ENCODE measurements around the gene SST.
"Not testable (repeated sequence)": the region's sequence is repeated elsewhere in the genome, so short reads cannot be mapped to it uniquely, and the experiment has no call there.

The SST gene

DNA sequence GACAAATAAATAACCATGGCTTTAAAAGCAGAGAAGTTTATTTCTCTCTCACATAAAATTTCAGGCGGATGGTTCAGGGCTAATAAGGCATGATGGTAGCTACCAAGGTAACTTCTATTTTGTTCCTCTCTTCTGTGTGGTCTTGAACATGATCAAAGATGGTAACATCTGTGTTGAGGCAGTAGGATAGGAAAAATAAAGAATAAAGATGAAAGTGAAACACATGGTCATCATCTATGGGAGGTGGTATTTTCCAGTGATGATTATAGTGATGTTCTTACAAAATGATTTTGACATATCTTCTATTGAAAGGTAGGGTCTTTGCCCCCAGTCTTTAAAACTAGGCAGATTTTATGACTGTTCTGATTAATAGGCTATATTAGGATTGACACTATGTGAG lies 14.2 kb upstream of the SST start:
- ATAC-seq: peak; percentile 55
- DNase-seq: no peak

DNA sequence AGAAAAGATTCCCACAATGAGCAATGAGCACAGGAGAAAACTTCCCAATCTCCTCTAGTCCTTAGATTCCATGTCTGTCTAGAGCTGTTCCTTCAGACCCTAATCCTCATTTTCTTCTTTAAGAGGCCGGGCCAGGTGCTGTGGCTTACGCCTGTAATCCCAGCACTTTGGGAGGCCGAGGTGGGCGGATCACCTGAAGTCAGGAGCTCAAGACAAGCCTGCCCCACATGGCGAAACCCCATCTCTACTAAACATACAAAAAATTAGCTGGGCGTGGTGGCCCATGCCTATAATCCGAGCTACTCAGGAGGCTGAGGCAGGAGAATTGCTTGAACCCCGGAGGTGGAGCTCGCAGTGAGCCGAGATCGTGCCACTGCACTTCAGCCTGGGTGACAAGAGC lies 11.6 kb upstream of the SST start:
- ATAC-seq, DNase-seq: not testable (repeated sequence)

GRCh38 chr3:187679638-187680396 lies 9.6 kb upstream of the SST start:
- DNase-seq: peak; percentile 74
- ATAC-seq: peak; percentile 55

DNA sequence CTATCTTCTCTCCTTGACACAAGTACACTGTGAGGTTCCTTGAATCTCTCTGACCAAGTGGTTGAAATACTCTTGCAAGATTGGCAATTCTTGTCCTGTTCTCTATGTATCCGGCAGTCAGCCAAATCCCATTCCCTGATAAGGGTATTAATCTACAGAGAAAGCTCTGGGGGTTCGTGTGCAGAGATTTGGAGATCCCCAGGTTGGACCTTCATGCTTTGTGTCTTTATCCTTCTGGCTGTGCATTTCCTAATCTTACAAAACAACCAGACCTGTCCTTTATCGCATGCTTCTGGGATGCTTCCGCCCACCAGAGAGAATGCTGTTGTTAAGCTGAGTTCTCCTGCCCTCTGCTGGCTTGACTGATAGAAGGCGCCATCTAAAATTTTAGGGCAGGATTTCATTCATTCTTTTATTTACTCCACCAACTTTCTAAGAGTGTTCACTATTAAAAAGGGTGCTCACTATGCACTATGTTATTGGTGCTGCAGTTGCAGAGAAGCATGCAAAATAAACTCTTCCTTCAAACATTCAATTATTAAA lies 8.6 kb upstream of the SST start:
- DNase-seq: peak; percentile 37
- ATAC-seq: peak; percentile 23

DNA sequence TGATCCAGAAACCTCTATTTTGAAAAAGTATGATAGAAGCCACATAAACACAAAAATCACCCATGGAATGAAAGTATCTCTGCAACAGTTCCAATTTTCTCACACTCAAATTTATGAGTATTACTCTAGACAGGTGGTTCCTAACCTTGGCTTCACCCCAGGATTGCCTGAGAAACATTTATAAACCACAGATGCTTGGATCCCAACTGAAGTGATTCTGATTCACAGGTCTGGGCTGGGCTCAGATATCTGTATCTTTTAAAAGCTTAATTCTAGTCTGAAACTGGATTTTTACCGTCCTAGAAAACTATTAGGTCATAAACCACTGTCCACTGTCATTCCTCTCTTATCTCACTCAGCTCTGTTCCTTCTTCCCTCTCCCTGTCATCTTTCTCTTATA lies 7.4 kb upstream of the SST start:
- no peak for DNase-seq
- ATAC-seq: no peak

- no peak for ATAC-seq
- DNase-seq: no peak
Observed at GRCh38 chr3:187673012-187673411, 2.8 kb upstream of the SST start.

- DNase-seq (no peak), ATAC-seq (no peak)
Observed at GRCh38 chr3:187667526-187667925, 2.7 kb downstream of the SST start.

DNA sequence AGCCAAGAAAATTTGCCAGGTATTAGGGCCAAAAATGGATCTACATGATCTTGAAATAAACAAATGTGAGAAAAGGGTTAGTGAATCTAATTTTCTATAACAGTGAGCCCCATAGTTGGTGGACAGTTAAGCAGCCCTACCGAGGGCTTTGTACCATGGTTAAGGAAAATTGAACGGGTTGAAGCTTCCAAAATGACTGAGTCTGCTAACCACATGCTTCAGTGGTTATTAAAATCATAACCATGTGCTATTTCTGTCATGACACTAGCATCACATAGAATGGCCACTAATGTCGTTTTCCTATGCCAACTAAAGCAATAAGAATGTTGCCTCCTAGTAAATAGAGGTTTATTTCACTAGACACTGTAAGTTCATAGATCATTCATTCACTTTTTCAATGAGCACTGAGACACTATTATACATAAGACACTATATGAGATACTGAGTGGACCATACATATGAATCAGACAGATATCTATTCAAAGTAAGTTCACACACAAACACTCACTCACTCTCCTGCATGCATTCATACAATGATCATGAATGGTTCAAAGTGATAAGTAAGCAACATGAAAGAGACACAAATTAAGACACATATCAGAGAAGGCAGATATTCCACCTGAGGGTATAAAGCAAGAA lies 4.3 kb downstream of the SST start:
- no peak for ATAC-seq
- DNase-seq: no peak

- ATAC-seq: peak; percentile 40
- DNase-seq: no peak
Observed at GRCh38 chr3:187665010-187665409, 5.2 kb downstream of the SST start.

DNA sequence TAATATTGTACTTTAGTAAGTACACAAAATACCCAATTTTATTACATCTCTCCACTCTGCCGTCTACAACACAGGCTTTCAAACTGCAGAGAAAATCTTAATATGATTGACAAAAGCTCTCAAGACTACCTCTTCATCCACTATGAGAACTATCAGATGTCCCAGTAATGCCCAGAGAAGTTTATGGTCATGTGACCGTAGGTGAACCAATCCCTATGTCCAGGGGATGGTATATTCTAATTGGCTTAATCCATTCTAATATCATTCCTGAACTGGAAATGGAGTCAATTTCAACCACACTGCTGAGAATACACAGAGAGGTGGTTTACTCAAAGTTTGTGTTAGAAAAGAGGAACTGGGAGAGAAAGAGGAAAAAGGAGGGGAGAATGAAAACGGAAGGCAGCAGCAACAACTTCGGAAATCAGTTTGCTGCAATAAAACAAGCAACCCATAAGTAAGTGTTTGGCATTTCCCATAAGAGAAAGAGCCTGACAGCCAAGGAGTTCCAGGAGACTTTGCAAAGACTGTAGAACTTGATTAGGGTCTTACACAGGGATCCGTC lies 7.3 kb downstream of the SST start:
- no peak for DNase-seq
- no peak for ATAC-seq

DNA sequence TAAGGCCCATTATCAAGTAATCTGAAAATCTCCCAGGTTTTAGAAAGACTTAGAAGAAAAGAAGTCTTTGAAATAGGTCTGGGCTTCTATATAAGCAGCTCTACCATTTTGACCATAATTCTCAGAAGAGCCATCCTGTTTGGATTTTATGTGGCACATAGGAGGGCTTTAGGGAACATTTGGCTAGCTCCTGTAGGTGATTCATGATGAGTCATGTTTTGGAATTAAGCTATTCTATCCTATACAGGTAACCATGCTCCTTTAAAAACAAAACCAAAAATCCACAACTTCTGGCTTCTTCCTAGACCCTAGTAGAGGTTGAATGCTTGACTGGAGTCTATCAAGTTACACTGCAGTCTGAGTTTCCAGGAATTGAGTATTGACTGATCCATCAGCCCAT lies 8.9 kb downstream of the SST start:
- DNase-seq (no peak), ATAC-seq (no peak)

- no peak for DNase-seq
- ATAC-seq: no peak
Observed at GRCh38 chr3:187651282-187651681, 18.9 kb downstream of the SST start.

GRCh38 chr3:187648177-187648576 lies 22.0 kb downstream of the SST start:
- ATAC-seq: no peak
- DNase-seq: no peak

- DNase-seq: no peak
- no peak for ATAC-seq
Observed at GRCh38 chr3:187646906-187647660, 23.1 kb downstream of the SST start.

DNA sequence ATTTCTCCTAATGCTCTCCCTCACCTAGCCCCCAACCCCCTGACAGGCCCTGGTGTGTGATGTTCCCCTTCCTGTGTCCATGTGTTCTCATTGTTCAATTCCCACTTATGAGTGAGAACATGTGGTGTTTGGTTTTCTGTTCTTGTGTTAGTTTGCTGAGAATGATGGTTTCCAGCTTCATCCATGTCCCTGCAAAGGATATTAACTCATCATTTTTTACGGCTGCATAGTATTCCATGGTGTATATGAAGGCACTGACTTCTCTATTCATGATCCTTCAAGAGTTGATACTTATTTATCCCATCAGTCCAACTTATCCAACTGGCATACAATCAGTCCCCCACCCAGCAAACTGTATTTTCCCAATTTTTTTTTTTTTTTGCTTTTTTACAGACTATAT lies 24.8 kb downstream of the SST start:
- ATAC-seq, DNase-seq: not testable (repeated sequence)

GRCh38 chr3:187642861-187643260 lies 27.3 kb downstream of the SST start:
- no peak for DNase-seq
- no peak for ATAC-seq

DNA sequence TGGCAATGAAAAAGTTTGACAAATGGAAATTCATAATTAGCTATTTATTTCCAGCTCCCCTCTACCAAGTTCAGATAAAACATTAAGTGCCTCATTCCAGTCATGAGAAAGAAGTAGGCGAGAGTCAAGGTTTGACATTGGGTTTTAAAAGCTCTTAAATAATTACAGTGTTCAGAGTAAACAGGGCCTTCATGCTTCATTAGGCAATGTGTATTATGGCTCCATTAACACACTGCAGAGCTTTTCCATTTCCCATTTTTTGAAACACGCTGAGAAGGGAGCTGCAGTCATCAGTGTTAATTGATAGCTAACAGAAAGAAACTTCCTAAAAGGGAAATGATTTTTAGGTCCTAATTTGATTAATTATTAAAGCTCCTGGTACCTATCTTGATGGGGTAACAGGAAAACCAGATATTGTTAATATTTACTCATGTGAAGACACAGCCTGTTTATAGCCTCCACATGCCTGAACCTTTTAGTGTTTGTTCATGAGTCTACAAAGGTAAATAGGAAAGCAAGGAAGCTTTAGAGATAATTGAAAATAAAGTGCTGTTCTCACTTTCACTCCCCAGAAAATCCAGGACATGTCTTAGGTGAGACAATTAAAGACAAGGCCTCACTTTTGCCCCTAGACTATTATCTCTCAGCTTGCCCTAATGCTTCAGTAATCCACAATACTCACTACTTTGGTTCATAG lies 28.7 kb downstream of the SST start:
- ATAC-seq (no peak), DNase-seq (no peak)

DNA sequence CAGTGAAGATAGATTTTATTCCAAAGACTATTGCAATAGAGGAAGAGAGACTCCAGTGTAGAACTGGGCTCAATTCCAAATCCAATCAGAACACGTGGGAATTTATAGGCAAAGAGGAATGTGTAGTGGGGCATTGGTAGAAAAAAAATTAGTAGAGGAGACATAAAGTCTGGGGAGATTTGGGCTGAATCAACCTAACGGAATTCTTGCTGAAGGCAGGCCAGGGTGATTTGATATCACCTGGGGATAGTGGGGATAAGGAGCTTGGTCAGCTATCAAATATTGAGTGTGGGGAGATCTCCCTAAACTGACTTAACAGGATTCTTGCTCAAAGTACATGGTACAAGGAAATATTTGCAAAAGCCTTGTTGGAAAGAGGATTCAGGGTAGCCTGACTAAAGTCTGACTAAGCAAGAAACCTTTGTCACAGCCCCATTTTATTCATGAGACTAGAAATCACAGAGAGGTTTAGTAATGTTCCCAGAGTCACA lies 29.6 kb downstream of the SST start:
- ATAC-seq (no peak), DNase-seq (no peak)

DNA sequence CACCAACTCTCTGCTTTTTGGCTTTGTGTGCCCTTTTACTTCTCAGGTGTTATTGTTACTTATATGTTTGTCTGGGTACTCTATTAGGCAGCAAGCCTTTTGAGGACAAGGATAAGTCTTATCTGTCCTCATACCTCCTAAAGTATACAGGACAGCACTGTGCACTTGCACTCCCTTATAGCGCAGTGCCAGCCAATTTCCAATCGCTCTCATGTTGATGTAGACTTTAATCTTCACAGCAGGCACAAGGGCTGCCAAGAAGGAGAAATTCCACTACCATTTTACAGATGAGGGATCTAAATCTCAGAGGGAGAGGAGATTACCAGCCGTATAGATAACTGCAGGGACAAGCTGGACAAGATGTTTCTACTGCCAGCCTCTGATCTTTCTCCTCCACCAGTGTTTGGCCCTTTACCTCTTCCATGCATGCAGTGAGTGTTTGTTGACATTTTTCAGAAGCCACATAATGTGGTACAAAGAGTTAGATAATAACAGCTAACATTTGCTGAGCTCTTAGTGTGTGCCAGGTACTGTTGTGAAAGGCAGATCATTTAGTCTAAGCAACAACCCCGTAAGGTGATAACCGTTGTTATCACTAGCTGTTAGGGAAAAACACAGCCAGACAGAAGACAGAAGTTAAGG lies 30.1 kb downstream of the SST start:
- ATAC-seq: no peak
- no peak for DNase-seq

- DNase-seq (no peak), ATAC-seq (no peak)
Observed at GRCh38 chr3:187636528-187636927, 33.7 kb downstream of the SST start.

DNA sequence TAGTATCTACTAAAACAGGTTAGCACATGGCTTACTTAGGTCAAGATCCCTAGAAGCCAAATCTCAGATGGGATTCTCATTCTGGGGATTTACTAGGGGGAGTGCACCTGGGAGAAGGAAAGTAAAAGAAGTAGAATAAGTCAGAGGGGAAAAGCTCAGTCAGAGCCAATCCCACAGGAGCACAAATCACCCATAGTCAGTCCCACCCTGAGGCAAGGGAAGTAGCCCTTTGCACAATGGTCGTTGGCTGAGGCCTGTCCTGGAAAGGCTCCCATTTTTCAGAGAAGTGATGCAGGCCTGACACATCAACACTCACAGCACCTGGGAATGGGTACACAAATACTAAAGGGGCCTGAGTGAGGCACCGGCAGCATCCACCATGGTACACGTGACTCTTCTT lies 39.8 kb downstream of the SST start:
- DNase-seq (no peak), ATAC-seq (no peak)

Measured in stimulated activated naive CD8-positive, alpha-beta T cell treated with anti-CD3 and anti-CD28 coated beads, Interleukin-15, Interleukin-2, amounts not matched to agents 100 U/mL and 50 U/mL, for 24 hours (primary cell).